Measurements from ENCODE around the gene HK3.
"Not testable (repeated sequence)": the region's sequence is repeated elsewhere in the genome, so short reads cannot be mapped to it uniquely, and the experiment has no call there.

HK3 gene

GRCh38 chr5:176882567-176882903 is 16.6 kb downstream of the HK3 start:
- DNase-seq = no peak

GRCh38 chr5:176881816-176882566 is 17.2 kb downstream of the HK3 start:
- no peak for DNase-seq

- no peak for DNase-seq
These were observed 18.0 kb downstream of the HK3 start for GRCh38 chr5:176881021-176881749.

GRCh38 chr5:176880366-176881020 is 18.7 kb downstream of the HK3 start:
- no peak for DNase-seq

GRCh38 chr5:176879663-176880361 is 19.3 kb downstream of the HK3 start:
- no peak for DNase-seq

- no peak for DNase-seq
These were observed 20.1 kb downstream of the HK3 start for GRCh38 chr5:176878906-176879662.

- DNase-seq = no peak
These were observed 20.7 kb downstream of the HK3 start for GRCh38 chr5:176878463-176878862.

GRCh38 chr5:176877793-176878331 is 21.3 kb downstream of the HK3 start:
- no peak for DNase-seq

- no peak for DNase-seq
These were observed 22.4 kb downstream of the HK3 start for GRCh38 chr5:176876506-176877431.

GRCh38 chr5:176875783-176876505 is 23.2 kb downstream of the HK3 start:
- DNase-seq = no peak

- DNase-seq = no peak
These were observed 24.1 kb downstream of the HK3 start for GRCh38 chr5:176875014-176875550.

GRCh38 chr5:176874198-176874780 is 24.9 kb downstream of the HK3 start:
- DNase-seq = no peak

- DNase-seq = no peak
These were observed 25.5 kb downstream of the HK3 start for GRCh38 chr5:176873541-176874172.

GRCh38 chr5:176873011-176873410 is 26.1 kb downstream of the HK3 start:
- not testable (repeated sequence) for DNase-seq

- DNase-seq = not testable (repeated sequence)
These were observed 26.6 kb downstream of the HK3 start for GRCh38 chr5:176872586-176872985.

- DNase-seq = not testable (repeated sequence)
These were observed 28.5 kb downstream of the HK3 start for GRCh38 chr5:176870644-176871043.

- no peak for DNase-seq
These were observed 29.0 kb downstream of the HK3 start for GRCh38 chr5:176870110-176870591.

- DNase-seq = no peak
These were observed 29.5 kb downstream of the HK3 start for GRCh38 chr5:176869501-176870109.

Data from right kidney (tissue), 1 donor.